ENCODE data around the gene TDRKH.

GRCh38 chr1:151739590-151740355 is 50.5 kb downstream of the TDRKH start:
- TF ChIP-seq CTCF (IDR thresholded peaks at IDR 0.05; ENCODE audit: low read length) = no peak
- TF ChIP-seq EZH2phosphoT487 (IDR thresholded peaks at IDR 0.05; ENCODE audit: low read length) = no peak
- TF ChIP-seq EZH2 (optimal IDR thresholded peaks at IDR 0.05; ENCODE audit: low read depth, low read length) = no peak

Measured in MM.1S (cell line).